ENCODE results near the gene CLDN4. TPM values are rescaled to one million over a fixed set of nuclear protein-coding genes. Genes with fewer than 3 reads are reported as not detected.

CLDN4 gene
- total and polyA plus RNA-seq, 9 of the 15 experiments (the other 6 are each of a cell fraction or from before 2014, with no cell fraction given): 0.05 to 0.60 (median 0.06) TPM; not detected in 3

DNA sequence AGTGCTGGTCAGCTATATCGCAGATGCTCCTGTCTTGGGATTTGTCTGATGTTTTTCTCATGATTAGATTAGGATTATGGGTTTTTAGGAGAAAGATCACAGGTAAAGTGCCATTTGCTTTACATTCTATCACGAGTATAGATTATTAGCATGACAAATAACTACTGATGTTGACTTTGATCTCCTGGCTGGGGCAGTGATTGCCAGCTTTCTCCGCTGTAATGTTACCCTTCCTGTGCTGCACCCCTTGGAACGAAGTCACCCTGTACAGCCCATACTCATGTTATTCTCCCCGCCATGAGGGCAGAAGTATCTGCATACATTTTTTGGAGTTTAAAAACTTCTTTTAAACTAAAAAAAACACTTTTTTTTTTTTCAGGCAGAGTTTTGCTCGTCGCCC is 10.8 kb upstream of the CLDN4 start:
- no peaks in the 10 kb centered on the region for H3K79me2 ChIP-seq (ENCODE audit: control insufficient read depth, insufficient read depth, low read length)
- no peaks in the 10 kb centered on the region for H3K9me1 ChIP-seq (ENCODE audit: control insufficient read depth, insufficient read depth, low read length)
- CTCF ChIA-PET (ENCODE audit: low intra/inter-chr PET ratio): no interaction called here
- no peak overlapping the region for H3K4me2 ChIP-seq (ENCODE audit: insufficient read depth, low read length)
- WGBS (ENCODE audit: insufficient coverage, low coverage, missing lambda C conversion rate): 73% methylated on average over 7 of the region's 7 CpGs
- no peak overlapping the region for H2AFZ ChIP-seq (ENCODE audit: low read depth, low read length)
- FAIRE-seq (no peak), DNase-seq (ENCODE audit: extremely low read depth in 1 of 4, low spot score in 3 of 4) (no peak), ATAC-seq (no peak)
- H3K27ac ChIP-seq (ENCODE audit: extremely low read depth, low read depth, low read length): no peak overlapping the region
- TF ChIP-seq, protein P1, sequence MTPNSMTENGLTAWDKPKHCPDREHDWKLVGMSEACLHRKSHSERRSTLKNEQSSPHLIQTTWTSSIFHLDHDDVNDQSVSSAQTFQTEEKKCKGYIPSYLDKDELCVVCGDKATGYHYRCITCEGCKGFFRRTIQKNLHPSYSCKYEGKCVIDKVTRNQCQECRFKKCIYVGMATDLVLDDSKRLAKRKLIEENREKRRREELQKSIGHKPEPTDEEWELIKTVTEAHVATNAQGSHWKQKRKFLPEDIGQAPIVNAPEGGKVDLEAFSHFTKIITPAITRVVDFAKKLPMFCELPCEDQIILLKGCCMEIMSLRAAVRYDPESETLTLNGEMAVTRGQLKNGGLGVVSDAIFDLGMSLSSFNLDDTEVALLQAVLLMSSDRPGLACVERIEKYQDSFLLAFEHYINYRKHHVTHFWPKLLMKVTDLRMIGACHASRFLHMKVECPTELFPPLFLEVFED (CRISPR knock-in tag; conservative IDR thresholded peaks at IDR 0.05): no peak
- TF ChIP-seq MAFG (tag; conservative IDR thresholded peaks at IDR 0.05) (no peak), ZNF79 (CRISPR knock-in tag; IDR thresholded peaks at IDR 0.05; ENCODE audit: low read depth) (no peak), SETDB1 (IDR thresholded peaks at IDR 0.05; ENCODE audit: low read length) (no peak), SMARCC2 (IDR thresholded peaks at IDR 0.05; ENCODE audit: low read depth) (no peak), TAF9B (IDR thresholded peaks at IDR 0.05; ENCODE audit: partially characterized antibody) (no peak), GATAD2A (IDR thresholded peaks at IDR 0.05) (no peak), THRAP3 (IDR thresholded peaks at IDR 0.05; ENCODE audit: borderline replicate concordance) (no peak), BCOR (IDR thresholded peaks at IDR 0.05) (no peak)
- TF ChIP-seq, protein P2, sequence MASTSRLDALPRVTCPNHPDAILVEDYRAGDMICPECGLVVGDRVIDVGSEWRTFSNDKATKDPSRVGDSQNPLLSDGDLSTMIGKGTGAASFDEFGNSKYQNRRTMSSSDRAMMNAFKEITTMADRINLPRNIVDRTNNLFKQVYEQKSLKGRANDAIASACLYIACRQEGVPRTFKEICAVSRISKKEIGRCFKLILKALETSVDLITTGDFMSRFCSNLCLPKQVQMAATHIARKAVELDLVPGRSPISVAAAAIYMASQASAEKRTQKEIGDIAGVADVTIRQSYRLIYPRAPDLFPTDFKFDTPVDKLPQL (IDR thresholded peaks at IDR 0.05; ENCODE audit: extremely low read depth, insufficient read length): no peak
- H3K27me3 ChIP-seq (ENCODE audit: control insufficient read depth in 2 of 2, insufficient read depth in 2 of 2, low read length in 2 of 2): no peaks in the 10 kb centered on the region
- BruUV-seq (replicated peaks): no TSS peak
- intact Hi-C loops (cut with micrococcal nuclease) (no loop called here), in situ Hi-C loops (cut with MboI) (no loop called here)
- H3K36me3 ChIP-seq (ENCODE audit: control insufficient read depth, insufficient read depth, low read length): no peaks in the 10 kb centered on the region
- H3K4me1 ChIP-seq (replicated peaks in 1 of 2; ENCODE audit: control insufficient read depth in 2 of 2, insufficient read depth in 2 of 2, low read length in 2 of 2): peaks cover 22 to 23% of the 10 kb centered on the region in 2 experiments
- no peaks in the 10 kb centered on the region for H3K9me3 ChIP-seq (replicated peaks; ENCODE audit: control insufficient read depth, insufficient read depth, low read depth, low read length)
- POLR2A ChIA-PET: no interaction called here
- H4K20me1 ChIP-seq (replicated peaks; ENCODE audit: control insufficient read depth, insufficient read depth, low read length): no peaks in the 10 kb centered on the region
- H3K4me3 ChIP-seq: no peak overlapping the region
- no peak overlapping the region for H3K9ac ChIP-seq (ENCODE audit: insufficient read depth in 1 of 2, low read depth in 2 of 2, low read length in 2 of 2)

All from K562 (cell line).